Activated CD4-positive, alpha-beta T cell treated with anti-CD3 and anti-CD28 coated beads, Interleukin-2, amount 50 U/mL, for 1 hour (primary cell): Measurements from ENCODE around the gene MB21D2.
A peak's percentile ranks its signal among the peaks of the same experiment; 100 is the strongest.
"Not testable (repeated sequence)": the region's sequence is repeated elsewhere in the genome, so short reads cannot be mapped to it uniquely, and the experiment has no call there.

ENCODE experiments used
- DNase-seq: peaks from one replicate; pipeline ENCODE4 v3.0.0-alpha.2; 2020

MB21D2 gene

GRCh38 chr3:192917404-192918274 lies at the start of gene MB21D2:
TSS of gene MB21D2 (minus strand) at chr3:192917856. CDS start at chr3:192917840, 16 bp downstream.
- DNase-seq, result peak; percentile 47

GRCh38 chr3:192964959-192965719 lies 47.5 kb upstream of the MB21D2 start:
- DNase-seq, result not testable (repeated sequence)

GRCh38 chr3:192959773-192960172 lies 42.1 kb upstream of the MB21D2 start:
- DNase-seq, result no peak

GRCh38 chr3:192958219-192958872 lies 40.7 kb upstream of the MB21D2 start:
- no peak for DNase-seq

- no peak for DNase-seq
Measured at GRCh38 chr3:192957441-192958021, 39.9 kb upstream of the MB21D2 start.

GRCh38 chr3:192953926-192954325 lies 36.3 kb upstream of the MB21D2 start:
- no peak for DNase-seq

GRCh38 chr3:192947421-192947820 lies 29.8 kb upstream of the MB21D2 start:
- DNase-seq, result no peak

GRCh38 chr3:192943393-192943792 lies 25.7 kb upstream of the MB21D2 start:
- no peak for DNase-seq

- no peak for DNase-seq
Measured at GRCh38 chr3:192942625-192943024, 25.0 kb upstream of the MB21D2 start.

- DNase-seq, result no peak
Measured at GRCh38 chr3:192940129-192940528, 22.5 kb upstream of the MB21D2 start.

GRCh38 chr3:192935441-192935840 lies 17.8 kb upstream of the MB21D2 start:
- no peak for DNase-seq

GRCh38 chr3:192933779-192934460 lies 16.3 kb upstream of the MB21D2 start:
- DNase-seq, result no peak

- DNase-seq, result no peak
Measured at GRCh38 chr3:192933259-192933658, 15.6 kb upstream of the MB21D2 start.

GRCh38 chr3:192931825-192932224 lies 14.2 kb upstream of the MB21D2 start:
- no peak for DNase-seq

GRCh38 chr3:192930577-192930976 lies 12.9 kb upstream of the MB21D2 start:
- no peak for DNase-seq

- DNase-seq, result no peak
Measured at GRCh38 chr3:192929755-192930547, 12.3 kb upstream of the MB21D2 start.

- DNase-seq, result no peak
Measured at GRCh38 chr3:192929146-192929545, 11.5 kb upstream of the MB21D2 start.

GRCh38 chr3:192928720-192929119 lies 11.1 kb upstream of the MB21D2 start:
- no peak for DNase-seq

- no peak for DNase-seq
Measured at GRCh38 chr3:192928016-192928415, 10.4 kb upstream of the MB21D2 start.

GRCh38 chr3:192927016-192927415 lies 9.4 kb upstream of the MB21D2 start:
- no peak for DNase-seq

GRCh38 chr3:192923731-192924130 lies 6.1 kb upstream of the MB21D2 start:
- no peak for DNase-seq

- no peak for DNase-seq
Measured at GRCh38 chr3:192921793-192922192, 4.1 kb upstream of the MB21D2 start.
